Measurements from ENCODE around the gene CLTA. TPM values are rescaled to one million over a fixed set of nuclear protein-coding genes. Genes with fewer than 3 reads are reported as not detected.

The CLTA gene
- 63.0 TPM for total RNA-seq
- long read RNA-seq, transcript CLTA-207 (6 exons, 1,102 nt): minor isoform, 16 of 85 reads
- long read RNA-seq, transcript CLTA-202 (5 exons, 1,073 nt): major isoform, 63 of 85 reads
- long read RNA-seq, partial matches to known transcripts: 1 of 85 reads
- long read RNA-seq, other reads (novel, unspliced or antisense): 4 of 85 reads

GRCh38 chr9:36190388-36191289, at the start of gene CLTA:
CLTA (plus strand) TSS chr9:36190921; CDS start chr9:36191057, 136 bp downstream.
- ATAC-seq (ENCODE audit: poor library complexity) (peak; percentile 98), DNase-seq (peak; percentile 97)
- intact Hi-C loops (cut with DNase I): no loop called here

- ATAC-seq (ENCODE audit: poor library complexity) (no peak), DNase-seq (peak; percentile 59)
- intact Hi-C loops (cut with DNase I): no loop called here
Measured at GRCh38 chr9:36141288-36141687, 49.4 kb upstream of the CLTA start.

- DNase-seq (no peak), ATAC-seq (ENCODE audit: poor library complexity) (no peak)
- intact Hi-C loops (cut with DNase I): no loop called here
Measured at GRCh38 chr9:36141761-36142160, 49.0 kb upstream of the CLTA start.

GRCh38 chr9:36142510-36143244, 48.0 kb upstream of the CLTA start:
- intact Hi-C loops (cut with DNase I): no loop called here
- peak; percentile 56 for DNase-seq
- ATAC-seq (ENCODE audit: poor library complexity): peak; percentile 71

- ATAC-seq (ENCODE audit: poor library complexity): no peak
- intact Hi-C loops (cut with DNase I): no loop called here
- DNase-seq: peak; percentile 44
Measured at GRCh38 chr9:36143245-36143641, 47.5 kb upstream of the CLTA start.

- ATAC-seq (ENCODE audit: poor library complexity): no peak
- intact Hi-C loops (cut with DNase I): no loop called here
- no peak for DNase-seq
Measured at GRCh38 chr9:36144309-36145232, 46.1 kb upstream of the CLTA start.

- intact Hi-C loops (cut with DNase I): no loop called here
- ATAC-seq (ENCODE audit: poor library complexity) (no peak), DNase-seq (no peak)
Measured at GRCh38 chr9:36145970-36146369, 44.8 kb upstream of the CLTA start.

- DNase-seq (no peak), ATAC-seq (ENCODE audit: poor library complexity) (no peak)
- intact Hi-C loops (cut with DNase I): no loop called here
Measured at GRCh38 chr9:36146651-36147050, 44.1 kb upstream of the CLTA start.

GRCh38 chr9:36147441-36148175, 43.1 kb upstream of the CLTA start:
- DNase-seq (peak; percentile 26), ATAC-seq (ENCODE audit: poor library complexity) (no peak)
- intact Hi-C loops (cut with DNase I): no loop called here

GRCh38 chr9:36148311-36149051, 42.2 kb upstream of the CLTA start:
- intact Hi-C loops (cut with DNase I): no loop called here
- ATAC-seq (ENCODE audit: poor library complexity): peak; percentile 89
- peak; percentile 97 for DNase-seq

GRCh38 chr9:36149197-36149596, 41.5 kb upstream of the CLTA start:
- intact Hi-C loops (cut with DNase I): no loop called here
- DNase-seq: no peak
- no peak for ATAC-seq (ENCODE audit: poor library complexity)

- intact Hi-C loops (cut with DNase I): no loop called here
- DNase-seq (no peak), ATAC-seq (ENCODE audit: poor library complexity) (no peak)
Measured at GRCh38 chr9:36150574-36151315, 40.0 kb upstream of the CLTA start.

GRCh38 chr9:36151316-36152210, 39.2 kb upstream of the CLTA start:
- intact Hi-C loops (cut with DNase I): no loop called here
- peak; percentile 82 for DNase-seq
- ATAC-seq (ENCODE audit: poor library complexity): peak; percentile 42

GRCh38 chr9:36152741-36153438, 37.8 kb upstream of the CLTA start:
- DNase-seq: no peak
- intact Hi-C loops (cut with DNase I): no loop called here
- no peak for ATAC-seq (ENCODE audit: poor library complexity)

- intact Hi-C loops (cut with DNase I): no loop called here
- DNase-seq: no peak
- no peak for ATAC-seq (ENCODE audit: poor library complexity)
Measured at GRCh38 chr9:36153746-36154145, 37.0 kb upstream of the CLTA start.

Data from Right ventricle myocardium superior (tissue), 1 donor.